K562 (cell line): ENCODE results near the gene GBA2. TPM values are rescaled to one million over a fixed set of nuclear protein-coding genes. Genes with fewer than 3 reads are reported as not detected.

Experiments used
- CHD1 ChIP-seq: fragments of 200-600 bp; sonication (generic); IDR thresholded peaks from one replicate; pipeline ENCODE4 v1.6.1; 2012; ENCODE audit warnings: mild to moderate bottlenecking, moderate library complexity, low read length, inconsistent platforms
- EP400 ChIP-seq: fragments of 450-650 bp; IDR thresholded peaks from 2 replicates; pipeline ENCODE4 v1.6.1; 2017; ENCODE audit warnings: antibody characterized with exemption, mild to moderate bottlenecking, moderate library complexity
- HDAC8 ChIP-seq: fragments of 450-650 bp; IDR thresholded peaks from 2 replicates; pipeline ENCODE4 v1.6.1; 2016; ENCODE audit warnings: mild to moderate bottlenecking, missing genetic modification characterization, moderate library complexity, missing compliant biosample characterization
- MCM2 ChIP-seq: fragments of 450-650 bp; IDR thresholded peaks from 2 replicates; pipeline ENCODE4 v1.6.1; 2017; ENCODE audit warnings: low read depth, mild to moderate bottlenecking
- SIN3B ChIP-seq: fragments of 450-650 bp; IDR thresholded peaks from 2 replicates; pipeline ENCODE4 v1.6.1; 2017; ENCODE audit warnings: low read depth, mild to moderate bottlenecking, moderate library complexity
- ZNF274 ChIP-seq: IDR thresholded peaks from 2 replicates; pipeline ENCODE4 v1.6.1; 2011; ENCODE audit warnings: low read depth, mild to moderate bottlenecking, low read length, moderate library complexity, borderline replicate concordance
- polyA plus RNA-seq, 8 experiments: library from polyadenylated mRNA; depleted of rRNA in 4 of 8; stranded (reverse) in 5 of 8; unstranded in 3 of 8; fragments of >200 nt; fragmentation: Nextera tagmentation in 2 of 8; fragmentation: Illumina TruSeq in 1 of 8; extraction: Ambion mirVana in 2 of 8; extraction: Trizol in 1 of 8; gene quantifications; 2 replicates each; pipeline versions ENCODE4 v1.2.1 to v1.2.3, GENCODE V29; 2011 to 2014; ENCODE audit warnings: inconsistent platforms in 1 of 8, missing spikeins in 1 of 8
- total RNA-seq, 7 experiments: library from RNA; depleted of rRNA in 6 of 7; stranded (reverse); fragments of >200 nt in 6 of 7; fragmentation: Illumina TruSeq in 2 of 7; extraction: Trizol in 2 of 7; gene quantifications; 2 replicates each; pipeline versions ENCODE4 v1.2.1 to v1.2.3, GENCODE V29; 2011 to 2021; ENCODE audit warnings: low replicate concordance in 1 of 7
- TF ChIP-seq, protein P1 (sequence below), 3 experiments: IDR thresholded peaks in 2 of 3; conservative IDR thresholded peaks in 1 of 3; 2 replicates each; pipeline ENCODE4 v1.5.1; 2011 to 2012; ENCODE audit warnings: low read length in 3 of 3, mild to moderate bottlenecking in 3 of 3, control low read depth in 2 of 3, improper control_type of control experiment in 1 of 3, inconsistent platforms in 1 of 3, low read depth in 1 of 3, mixed read lengths in 1 of 3, moderate library complexity in 1 of 3; ENCODE audit not compliant: insufficient read depth in 2 of 3
- TF ChIP-seq, protein P2 (sequence below), 2 experiments: fragments of 450-650 bp; conservative IDR thresholded peaks; 2 replicates each; pipeline ENCODE4 v1.6.1; 2017; ENCODE audit warnings: mild to moderate bottlenecking in 2 of 2, moderate library complexity in 2 of 2
- TF ChIP-seq, protein P3 (sequence below), 2 experiments: fragments of 450-650 bp; IDR thresholded peaks; 2 replicates each; pipeline ENCODE4 v1.6.1; 2018; ENCODE audit warnings: mild to moderate bottlenecking in 2 of 2, low read depth in 1 of 2; ENCODE audit not compliant: partially characterized antibody in 2 of 2
- TF ChIP-seq, protein P4 (sequence below): sonication (generic); formaldehyde crosslinking; IDR thresholded peaks from 2 replicates; pipeline ENCODE4 v1.9.0; 2022; ENCODE audit warnings: mild to moderate bottlenecking, missing genetic modification reagents
- TF ChIP-seq, protein P5 (sequence below): sonication (generic); formaldehyde crosslinking; IDR thresholded peaks from 2 replicates; pipeline ENCODE4 v1.8.0; 2022; ENCODE audit warnings: missing genetic modification reagents, mild to moderate bottlenecking, borderline replicate concordance
- TF ChIP-seq, protein P6 (sequence below): fragments of 450-650 bp; conservative IDR thresholded peaks from 2 replicates; pipeline ENCODE4 v1.6.1; 2016; ENCODE audit warnings: missing genetic modification characterization, low read depth, mild to moderate bottlenecking, control low read depth, missing compliant biosample characterization

The GBA2 gene
- total and polyA plus RNA-seq, 9 of the 15 experiments (the other 6 are each of a cell fraction or from before 2014, with no cell fraction given): 14.1 to 60.4 (median 32.1) TPM

DNA sequence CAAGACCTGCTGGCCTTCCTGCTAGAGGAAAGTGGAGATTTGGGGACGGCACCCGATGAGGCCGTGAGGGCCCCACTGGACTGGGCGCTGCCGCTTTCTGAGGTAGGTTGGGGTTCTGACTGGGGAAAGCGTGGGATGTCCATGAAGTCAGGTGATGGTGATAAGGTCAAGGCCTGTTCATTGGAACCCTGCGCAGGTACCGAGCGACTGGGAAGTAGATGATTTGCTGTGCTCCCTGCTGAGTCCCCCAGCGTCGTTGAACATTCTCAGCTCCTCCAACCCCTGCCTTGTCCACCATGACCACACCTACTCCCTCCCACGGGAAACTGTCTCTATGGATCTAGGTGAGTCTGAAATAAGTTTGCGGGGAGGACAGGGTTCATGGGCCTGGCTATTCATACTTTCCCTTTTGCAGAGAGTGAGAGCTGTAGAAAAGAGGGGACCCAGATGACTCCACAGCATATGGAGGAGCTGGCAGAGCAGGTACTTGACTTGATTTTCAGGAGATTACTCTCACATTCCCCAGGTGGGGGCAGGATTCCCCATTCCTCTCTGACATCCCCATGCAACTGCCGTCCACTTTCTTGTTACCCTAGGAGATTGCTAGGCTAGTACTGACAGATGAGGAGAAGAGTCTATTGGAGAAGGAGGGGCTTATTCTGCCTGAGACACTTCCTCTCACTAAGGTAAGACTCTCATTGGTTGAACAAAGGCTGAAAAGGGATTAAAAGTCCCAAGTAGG is 16.1 kb downstream of the GBA2 start (continued):
- TF ChIP-seq, protein P1, sequence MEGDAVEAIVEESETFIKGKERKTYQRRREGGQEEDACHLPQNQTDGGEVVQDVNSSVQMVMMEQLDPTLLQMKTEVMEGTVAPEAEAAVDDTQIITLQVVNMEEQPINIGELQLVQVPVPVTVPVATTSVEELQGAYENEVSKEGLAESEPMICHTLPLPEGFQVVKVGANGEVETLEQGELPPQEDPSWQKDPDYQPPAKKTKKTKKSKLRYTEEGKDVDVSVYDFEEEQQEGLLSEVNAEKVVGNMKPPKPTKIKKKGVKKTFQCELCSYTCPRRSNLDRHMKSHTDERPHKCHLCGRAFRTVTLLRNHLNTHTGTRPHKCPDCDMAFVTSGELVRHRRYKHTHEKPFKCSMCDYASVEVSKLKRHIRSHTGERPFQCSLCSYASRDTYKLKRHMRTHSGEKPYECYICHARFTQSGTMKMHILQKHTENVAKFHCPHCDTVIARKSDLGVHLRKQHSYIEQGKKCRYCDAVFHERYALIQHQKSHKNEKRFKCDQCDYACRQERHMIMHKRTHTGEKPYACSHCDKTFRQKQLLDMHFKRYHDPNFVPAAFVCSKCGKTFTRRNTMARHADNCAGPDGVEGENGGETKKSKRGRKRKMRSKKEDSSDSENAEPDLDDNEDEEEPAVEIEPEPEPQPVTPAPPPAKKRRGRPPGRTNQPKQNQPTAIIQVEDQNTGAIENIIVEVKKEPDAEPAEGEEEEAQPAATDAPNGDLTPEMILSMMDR (IDR thresholded peaks at IDR 0.05 in 2 of 3, conservative IDR thresholded peaks at IDR 0.05 in 1 of 3; ENCODE audit: insufficient read depth in 2 of 3, low read depth in 1 of 3, low read length in 3 of 3): peak in 1 of 3 experiments; percentile 21; a peak in 1 of 6 replicates
- TF ChIP-seq CHD1: peak; percentile 42
- TF ChIP-seq, protein P2, sequence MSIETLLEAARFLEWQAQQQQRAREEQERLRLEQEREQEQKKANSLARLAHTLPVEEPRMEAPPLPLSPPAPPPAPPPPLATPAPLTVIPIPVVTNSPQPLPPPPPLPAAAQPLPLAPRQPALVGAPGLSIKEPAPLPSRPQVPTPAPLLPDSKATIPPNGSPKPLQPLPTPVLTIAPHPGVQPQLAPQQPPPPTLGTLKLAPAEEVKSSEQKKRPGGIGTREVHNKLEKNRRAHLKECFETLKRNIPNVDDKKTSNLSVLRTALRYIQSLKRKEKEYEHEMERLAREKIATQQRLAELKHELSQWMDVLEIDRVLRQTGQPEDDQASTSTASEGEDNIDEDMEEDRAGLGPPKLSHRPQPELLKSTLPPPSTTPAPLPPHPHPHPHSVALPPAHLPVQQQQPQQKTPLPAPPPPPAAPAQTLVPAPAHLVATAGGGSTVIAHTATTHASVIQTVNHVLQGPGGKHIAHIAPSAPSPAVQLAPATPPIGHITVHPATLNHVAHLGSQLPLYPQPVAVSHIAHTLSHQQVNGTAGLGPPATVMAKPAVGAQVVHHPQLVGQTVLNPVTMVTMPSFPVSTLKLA (conservative IDR thresholded peaks at IDR 0.05): peak in 1 of 2 experiments; percentile 4; a peak in 1 of 4 replicates
- TF ChIP-seq EP400: no peak
- TF ChIP-seq MCM2: no peak
- TF ChIP-seq, protein P3, sequence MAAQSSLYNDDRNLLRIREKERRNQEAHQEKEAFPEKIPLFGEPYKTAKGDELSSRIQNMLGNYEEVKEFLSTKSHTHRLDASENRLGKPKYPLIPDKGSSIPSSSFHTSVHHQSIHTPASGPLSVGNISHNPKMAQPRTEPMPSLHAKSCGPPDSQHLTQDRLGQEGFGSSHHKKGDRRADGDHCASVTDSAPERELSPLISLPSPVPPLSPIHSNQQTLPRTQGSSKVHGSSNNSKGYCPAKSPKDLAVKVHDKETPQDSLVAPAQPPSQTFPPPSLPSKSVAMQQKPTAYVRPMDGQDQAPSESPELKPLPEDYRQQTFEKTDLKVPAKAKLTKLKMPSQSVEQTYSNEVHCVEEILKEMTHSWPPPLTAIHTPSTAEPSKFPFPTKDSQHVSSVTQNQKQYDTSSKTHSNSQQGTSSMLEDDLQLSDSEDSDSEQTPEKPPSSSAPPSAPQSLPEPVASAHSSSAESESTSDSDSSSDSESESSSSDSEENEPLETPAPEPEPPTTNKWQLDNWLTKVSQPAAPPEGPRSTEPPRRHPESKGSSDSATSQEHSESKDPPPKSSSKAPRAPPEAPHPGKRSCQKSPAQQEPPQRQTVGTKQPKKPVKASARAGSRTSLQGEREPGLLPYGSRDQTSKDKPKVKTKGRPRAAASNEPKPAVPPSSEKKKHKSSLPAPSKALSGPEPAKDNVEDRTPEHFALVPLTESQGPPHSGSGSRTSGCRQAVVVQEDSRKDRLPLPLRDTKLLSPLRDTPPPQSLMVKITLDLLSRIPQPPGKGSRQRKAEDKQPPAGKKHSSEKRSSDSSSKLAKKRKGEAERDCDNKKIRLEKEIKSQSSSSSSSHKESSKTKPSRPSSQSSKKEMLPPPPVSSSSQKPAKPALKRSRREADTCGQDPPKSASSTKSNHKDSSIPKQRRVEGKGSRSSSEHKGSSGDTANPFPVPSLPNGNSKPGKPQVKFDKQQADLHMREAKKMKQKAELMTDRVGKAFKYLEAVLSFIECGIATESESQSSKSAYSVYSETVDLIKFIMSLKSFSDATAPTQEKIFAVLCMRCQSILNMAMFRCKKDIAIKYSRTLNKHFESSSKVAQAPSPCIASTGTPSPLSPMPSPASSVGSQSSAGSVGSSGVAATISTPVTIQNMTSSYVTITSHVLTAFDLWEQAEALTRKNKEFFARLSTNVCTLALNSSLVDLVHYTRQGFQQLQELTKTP (IDR thresholded peaks at IDR 0.05; ENCODE audit: low read depth in 1 of 2, partially characterized antibody in 2 of 2): no peak
- TF ChIP-seq, protein P4, sequence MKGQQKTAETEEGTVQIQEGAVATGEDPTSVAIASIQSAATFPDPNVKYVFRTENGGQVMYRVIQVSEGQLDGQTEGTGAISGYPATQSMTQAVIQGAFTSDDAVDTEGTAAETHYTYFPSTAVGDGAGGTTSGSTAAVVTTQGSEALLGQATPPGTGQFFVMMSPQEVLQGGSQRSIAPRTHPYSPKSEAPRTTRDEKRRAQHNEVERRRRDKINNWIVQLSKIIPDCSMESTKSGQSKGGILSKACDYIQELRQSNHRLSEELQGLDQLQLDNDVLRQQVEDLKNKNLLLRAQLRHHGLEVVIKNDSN (CRISPR knock-in tag): peak; percentile 4; the same call in 1 of the 2 replicates
- TF ChIP-seq SIN3B: no peak
- no peak for TF ChIP-seq HDAC8 (tag)
- no peak for TF ChIP-seq ZNF274
- TF ChIP-seq, protein P5, sequence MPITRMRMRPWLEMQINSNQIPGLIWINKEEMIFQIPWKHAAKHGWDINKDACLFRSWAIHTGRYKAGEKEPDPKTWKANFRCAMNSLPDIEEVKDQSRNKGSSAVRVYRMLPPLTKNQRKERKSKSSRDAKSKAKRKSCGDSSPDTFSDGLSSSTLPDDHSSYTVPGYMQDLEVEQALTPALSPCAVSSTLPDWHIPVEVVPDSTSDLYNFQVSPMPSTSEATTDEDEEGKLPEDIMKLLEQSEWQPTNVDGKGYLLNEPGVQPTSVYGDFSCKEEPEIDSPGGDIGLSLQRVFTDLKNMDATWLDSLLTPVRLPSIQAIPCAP (CRISPR knock-in tag): no peak
- TF ChIP-seq, protein P6, sequence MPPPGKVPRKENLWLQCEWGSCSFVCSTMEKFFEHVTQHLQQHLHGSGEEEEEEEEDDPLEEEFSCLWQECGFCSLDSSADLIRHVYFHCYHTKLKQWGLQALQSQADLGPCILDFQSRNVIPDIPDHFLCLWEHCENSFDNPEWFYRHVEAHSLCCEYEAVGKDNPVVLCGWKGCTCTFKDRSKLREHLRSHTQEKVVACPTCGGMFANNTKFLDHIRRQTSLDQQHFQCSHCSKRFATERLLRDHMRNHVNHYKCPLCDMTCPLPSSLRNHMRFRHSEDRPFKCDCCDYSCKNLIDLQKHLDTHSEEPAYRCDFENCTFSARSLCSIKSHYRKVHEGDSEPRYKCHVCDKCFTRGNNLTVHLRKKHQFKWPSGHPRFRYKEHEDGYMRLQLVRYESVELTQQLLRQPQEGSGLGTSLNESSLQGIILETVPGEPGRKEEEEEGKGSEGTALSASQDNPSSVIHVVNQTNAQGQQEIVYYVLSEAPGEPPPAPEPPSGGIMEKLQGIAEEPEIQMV (tag): no peak
